Esophagus muscularis mucosa (tissue), 4 donors: ENCODE measurements around the gene DNAJC1. TPM values are rescaled to one million over a fixed set of nuclear protein-coding genes. Genes with fewer than 3 reads are reported as not detected.

Experiments
- DNase-seq: peaks from one replicate; pipeline ENCODE4 v3.0.0-alpha.2; 2017; ENCODE audit errors: extremely low spot score
- H3K27ac ChIP-seq, 4 donors: fragments of 200-600 bp; sonication (generic); replicated peaks in 1 of 4; 1 replicate in 3 of 4; 2 replicates in 1 of 4; pipeline ENCODE4 v1.5.1; 2016 to 2019; ENCODE audit warnings: mild to moderate bottlenecking in 1 of 4
- H3K27me3 ChIP-seq, 4 donors: fragments of 200-600 bp; sonication (generic); one replicate each; pipeline versions ENCODE4 v1.5.1 to v1.6.0; 2016 to 2019
- H3K36me3 ChIP-seq, 4 donors: fragments of 200-600 bp; sonication (generic); one replicate each; pipeline ENCODE4 v1.5.1; 2016 to 2019
- H3K4me1 ChIP-seq, 4 donors: fragments of 200-600 bp; sonication (generic); one replicate each; pipeline ENCODE4 v1.5.1; 2016 to 2019
- H3K4me3 ChIP-seq, 4 donors: fragments of 200-600 bp; sonication (generic); 1 replicate in 2 of 4; 2 replicates in 2 of 4; pipeline ENCODE4 v1.5.1; 2016 to 2019; ENCODE audit warnings: mild to moderate bottlenecking in 4 of 4, moderate library complexity in 1 of 4
- H3K9me3 ChIP-seq, 4 donors: fragments of 200-600 bp; sonication (generic); 1 replicate in 3 of 4; 2 replicates in 1 of 4; pipeline ENCODE4 v1.5.1; 2016 to 2019
- CTCF ChIP-seq, 3 experiments: fragments of 200-600 bp in 2 of 3; fragments of 450-650 bp in 1 of 3; sonication (generic) in 2 of 3; IDR thresholded peaks; one replicate each; pipeline ENCODE4 v1.5.1; 2017 to 2019; ENCODE audit warnings: antibody characterized with exemption in 3 of 3, mild to moderate bottlenecking in 2 of 3, moderate library complexity in 1 of 3
- EP300 ChIP-seq: sonication (generic); formaldehyde crosslinking; IDR thresholded peaks from one replicate; pipeline ENCODE4 v1.6.1; 2017; ENCODE audit warnings: antibody characterized with exemption
- POLR2A ChIP-seq: fragments of 450-650 bp; IDR thresholded peaks from one replicate; pipeline ENCODE4 v1.6.1; 2017; ENCODE audit warnings: antibody characterized with exemption, moderate library complexity, mild to moderate bottlenecking, low read depth
- POLR2AphosphoS5 ChIP-seq, 2 donors: sonication (generic); formaldehyde crosslinking; IDR thresholded peaks; one replicate each; pipeline ENCODE4 v1.6.1; 2017; ENCODE audit warnings: antibody characterized with exemption in 2 of 2
- WGBS: methylation state at CpG from one replicate; pipeline ENCODE4 v1.1.5; 2018; 5-methylcytosine and 5-hydroxymethylcytosine counted together
- intact Hi-C: fragments of 100-400 bp; cut with DNase I; formaldehyde crosslinking; loops from one replicate; pipeline ENCODE4 v1.15.1; 2023
- total RNA-seq, 4 donors: library from RNA; depleted of rRNA; stranded (reverse); fragments of >200 nt; gene quantifications; one replicate each; pipeline versions ENCODE4 v1.1.0 to v1.2.1, GENCODE V29; 2016

The DNAJC1 gene
- total RNA-seq, 4 donors from 2014 or later: 46.5 to 70.6 (median 61.5) TPM

- Histone ChIP-seq H3K4me3 (no peak overlapping the region), H3K27ac (no peak overlapping the region), H3K4me1 (no peaks in the 10 kb centered on the region), H3K27me3 (no peaks in the 10 kb centered on the region), H3K9me3 (no peaks in the 10 kb centered on the region), H3K36me3 (no peaks in the 10 kb centered on the region)
- 98% methylated on average over 4 of the region's 4 CpGs for WGBS
- no peak for DNase-seq
- intact Hi-C loops: no loop called here
- TF ChIP-seq CTCF (IDR thresholded peaks at IDR 0.05) (no peak), POLR2AphosphoS5 (IDR thresholded peaks at IDR 0.05) (no peak), POLR2A (no peak), EP300 (no peak)
These were observed 232.3 kb downstream of the DNAJC1 start for GRCh38 chr10:21771219-21771618.

GRCh38 chr10:21769041-21769440, 234.5 kb downstream of the DNAJC1 start:
- no peaks in the 10 kb centered on the region for H3K4me1 ChIP-seq
- no peaks in the 10 kb centered on the region for H3K9me3 ChIP-seq
- WGBS: 100% methylated on average over 3 of the region's 3 CpGs
- no peak overlapping the region for H3K27ac ChIP-seq
- no peak overlapping the region for H3K4me3 ChIP-seq
- DNase-seq: no peak
- TF ChIP-seq EP300: no peak
- no peak for TF ChIP-seq POLR2A
- no peak for TF ChIP-seq POLR2AphosphoS5 (IDR thresholded peaks at IDR 0.05)
- no peak for TF ChIP-seq CTCF (IDR thresholded peaks at IDR 0.05)
- intact Hi-C loops: no loop called here
- peaks cover 0 to 7% (median 0%) of the 10 kb centered on the region in 4 donors for H3K36me3 ChIP-seq
- no peaks in the 10 kb centered on the region for H3K27me3 ChIP-seq

- Histone ChIP-seq H3K27ac (no peak overlapping the region), H3K36me3 (peaks cover 0 to 7% (median 0%) of the 10 kb centered on the region in 4 donors), H3K9me3 (no peaks in the 10 kb centered on the region), H3K4me1 (no peaks in the 10 kb centered on the region), H3K4me3 (no peak overlapping the region), H3K27me3 (no peaks in the 10 kb centered on the region)
- no peak for DNase-seq
- intact Hi-C loops: no loop called here
- TF ChIP-seq EP300: no peak
- no peak for TF ChIP-seq POLR2A
- no peak for TF ChIP-seq POLR2AphosphoS5 (IDR thresholded peaks at IDR 0.05)
- no peak for TF ChIP-seq CTCF (IDR thresholded peaks at IDR 0.05)
- 89% methylated on average over 5 of the region's 5 CpGs for WGBS
These were observed 238.9 kb downstream of the DNAJC1 start for GRCh38 chr10:21764466-21765189.

- H3K4me1 ChIP-seq: no peaks in the 10 kb centered on the region
- H3K9me3 ChIP-seq: no peaks in the 10 kb centered on the region
- TF ChIP-seq EP300 (no peak), CTCF (IDR thresholded peaks at IDR 0.05) (no peak)
- H3K4me3 ChIP-seq: no peak overlapping the region
- no peak overlapping the region for H3K27ac ChIP-seq
- H3K36me3 ChIP-seq: peaks cover 0 to 33% (median 17%) of the 10 kb centered on the region in 4 donors
- intact Hi-C loops: no loop called here
- 96% methylated on average over 2 of the region's 2 CpGs for WGBS
- no peaks in the 10 kb centered on the region for H3K27me3 ChIP-seq
- no peak for DNase-seq
These were observed 243.2 kb downstream of the DNAJC1 start for GRCh38 chr10:21760332-21760731.

- TF ChIP-seq CTCF (IDR thresholded peaks at IDR 0.05) (no peak), POLR2AphosphoS5 (IDR thresholded peaks at IDR 0.05) (no peak)
- peaks cover 0 to 41% (median 20%) of the 10 kb centered on the region in 4 donors for H3K36me3 ChIP-seq
- no peaks in the 10 kb centered on the region for H3K4me1 ChIP-seq
- H3K27ac ChIP-seq: no peak overlapping the region
- no peaks in the 10 kb centered on the region for H3K27me3 ChIP-seq
- intact Hi-C loops: no loop called here
- DNase-seq: no peak
- H3K4me3 ChIP-seq: no peak overlapping the region
- no peaks in the 10 kb centered on the region for H3K9me3 ChIP-seq
- WGBS: 94% methylated on average over 21 of the region's 21 CpGs
These were observed 244.3 kb downstream of the DNAJC1 start for GRCh38 chr10:21759232-21759631.
